ENCODE measurements around the gene HINT3.
"Not testable (repeated sequence)": the region's sequence is repeated elsewhere in the genome, so short reads cannot be mapped to it uniquely, and the experiment has no call there.

Gene HINT3

DNA sequence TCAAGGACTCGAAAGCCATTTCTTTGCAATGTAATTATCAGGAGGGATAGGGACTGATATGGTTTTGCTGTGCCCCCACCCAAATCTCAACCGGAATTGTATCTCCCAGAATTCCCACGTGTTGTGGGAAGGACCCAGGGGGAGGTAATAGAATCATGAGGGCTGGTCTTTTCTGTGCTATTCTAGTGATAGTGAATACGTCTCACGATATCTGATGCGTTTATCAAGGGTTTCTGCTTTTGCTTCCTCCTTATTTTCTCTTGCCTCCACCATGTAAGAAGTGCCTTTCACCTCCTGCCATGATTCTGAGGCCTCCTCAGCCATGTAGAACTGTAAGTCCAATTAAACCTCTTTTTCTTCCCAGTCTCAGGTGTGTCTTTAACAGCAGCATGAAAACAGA is 5.9 kb upstream of the HINT3 start:
- not testable (repeated sequence) for H3K4me1 ChIP-seq (ENCODE audit: control insufficient read depth, insufficient read depth, low read length); H3K36me3 ChIP-seq (ENCODE audit: control insufficient read depth, insufficient read depth, low read length); H3K27me3 ChIP-seq (ENCODE audit: control insufficient read depth, insufficient read depth, low read length); H3K4me3 ChIP-seq (ENCODE audit: low read depth, low read length); H3K9ac ChIP-seq (ENCODE audit: low read depth, low read length); H3K27ac ChIP-seq (ENCODE audit: low read depth, low read length); H3K9me3 ChIP-seq (ENCODE audit: control insufficient read depth, insufficient read depth, low read length)

DNA sequence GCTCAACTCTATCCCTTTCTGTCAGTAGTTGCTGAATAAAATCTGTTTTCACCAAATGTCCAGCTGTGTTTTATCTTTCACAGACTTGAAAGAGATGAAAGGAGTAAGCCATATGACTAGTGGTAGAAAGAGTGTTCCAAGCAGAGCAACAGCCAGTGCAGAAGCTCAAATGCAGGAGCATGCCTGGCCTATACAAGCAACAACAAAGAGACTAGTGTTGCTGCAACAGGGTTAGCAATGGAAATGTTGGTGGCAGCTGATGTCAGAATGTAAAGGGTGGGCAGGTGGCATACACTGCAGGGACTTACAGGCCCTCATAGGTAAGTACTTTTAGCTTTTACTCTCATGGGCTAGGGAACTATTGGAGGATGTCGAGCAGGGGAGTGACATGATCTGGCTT is 5.2 kb upstream of the HINT3 start:
- Histone ChIP-seq H3K27me3 (ENCODE audit: control insufficient read depth, insufficient read depth, low read length) (no peaks in the 10 kb centered on the region), H3K9ac (ENCODE audit: low read depth, low read length) (no peak overlapping the region), H3K4me3 (ENCODE audit: low read depth, low read length) (no peak overlapping the region), H3K9me3 (ENCODE audit: control insufficient read depth, insufficient read depth, low read length) (no peaks in the 10 kb centered on the region), H3K4me1 (ENCODE audit: control insufficient read depth, insufficient read depth, low read length) (peaks cover 3% of the 10 kb centered on the region), H3K36me3 (ENCODE audit: control insufficient read depth, insufficient read depth, low read length) (no peaks in the 10 kb centered on the region), H3K27ac (ENCODE audit: low read depth, low read length) (no peak overlapping the region)

DNA sequence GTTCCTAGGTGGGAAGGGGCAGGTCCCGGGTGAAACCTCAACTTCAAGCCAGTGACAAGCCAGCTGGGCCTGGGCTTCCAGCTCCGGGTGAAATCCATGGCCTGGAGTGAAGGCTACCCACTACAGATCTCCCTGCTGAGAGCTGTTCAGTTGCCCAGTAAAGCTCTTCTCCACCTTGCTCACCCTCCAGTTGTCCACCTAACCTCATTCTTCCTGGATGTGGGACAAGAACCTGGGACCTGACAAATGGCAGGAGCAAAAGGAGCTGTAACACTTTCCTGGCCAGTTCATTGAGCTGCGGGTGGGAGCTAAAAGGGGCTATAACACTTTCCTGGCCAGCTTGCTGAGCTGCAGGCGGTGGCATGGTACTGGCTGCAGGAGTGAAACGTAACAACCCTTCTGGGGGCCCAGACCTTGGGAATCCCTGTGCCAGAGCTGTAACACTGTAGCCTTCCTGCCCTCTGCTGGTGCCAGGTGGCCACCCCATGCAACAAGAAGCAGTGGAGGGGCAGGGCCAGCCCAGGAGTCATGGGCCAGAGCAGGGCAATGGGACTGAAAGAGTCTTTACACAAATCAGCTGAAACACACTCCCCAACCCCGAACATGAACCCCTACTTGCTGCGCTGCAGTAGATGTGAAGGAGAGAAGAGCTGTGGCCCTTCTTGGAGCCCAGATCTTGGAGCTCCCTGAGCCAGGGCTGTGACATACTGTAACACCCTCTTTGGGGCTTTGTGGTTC is 3.6 kb upstream of the HINT3 start:
- Histone ChIP-seq H3K27me3 (ENCODE audit: control insufficient read depth, insufficient read depth, low read length) (no peaks in the 10 kb centered on the region), H3K4me1 (ENCODE audit: control insufficient read depth, insufficient read depth, low read length) (peaks cover 9% of the 10 kb centered on the region), H3K27ac (ENCODE audit: low read depth, low read length) (no peak overlapping the region), H3K4me3 (ENCODE audit: low read depth, low read length) (no peak overlapping the region), H3K9me3 (ENCODE audit: control insufficient read depth, insufficient read depth, low read length) (no peaks in the 10 kb centered on the region), H3K9ac (ENCODE audit: low read depth, low read length) (no peak overlapping the region), H3K36me3 (ENCODE audit: control insufficient read depth, insufficient read depth, low read length) (no peaks in the 10 kb centered on the region)

DNA sequence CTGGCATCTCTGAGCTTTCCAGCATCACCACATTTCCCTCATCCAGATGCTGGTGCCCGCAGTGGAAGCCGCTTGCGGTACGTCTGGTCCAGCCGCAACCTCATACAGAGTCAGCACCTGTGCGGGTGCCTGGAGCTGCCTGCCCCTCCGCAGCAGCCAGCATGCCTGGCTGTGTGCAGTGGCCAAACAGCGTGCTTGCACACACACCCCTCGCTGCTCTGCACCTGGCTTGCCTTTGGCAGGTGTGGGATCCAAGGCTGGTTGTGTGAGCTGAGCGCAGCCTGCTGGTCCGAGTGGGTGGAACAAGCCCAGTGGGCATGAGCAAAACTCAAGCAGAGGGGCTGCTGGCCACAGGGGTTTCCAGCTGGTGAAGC is 3.1 kb upstream of the HINT3 start:
- Histone ChIP-seq H3K9ac (ENCODE audit: low read depth, low read length) (no peak overlapping the region), H3K27me3 (ENCODE audit: control insufficient read depth, insufficient read depth, low read length) (no peaks in the 10 kb centered on the region), H3K27ac (ENCODE audit: low read depth, low read length) (no peak overlapping the region), H3K9me3 (ENCODE audit: control insufficient read depth, insufficient read depth, low read length) (no peaks in the 10 kb centered on the region), H3K4me1 (ENCODE audit: control insufficient read depth, insufficient read depth, low read length) (peaks cover 9% of the 10 kb centered on the region), H3K4me3 (ENCODE audit: low read depth, low read length) (no peak overlapping the region), H3K36me3 (ENCODE audit: control insufficient read depth, insufficient read depth, low read length) (no peaks in the 10 kb centered on the region)

GRCh38 chr6:125954735-125955339 is 1.7 kb upstream of the HINT3 start:
- H3K4me1 ChIP-seq (ENCODE audit: control insufficient read depth, insufficient read depth, low read length): peaks cover 9% of the 10 kb centered on the region
- H3K36me3 ChIP-seq (ENCODE audit: control insufficient read depth, insufficient read depth, low read length): no peaks in the 10 kb centered on the region
- H3K9ac ChIP-seq (ENCODE audit: low read depth, low read length): no peak overlapping the region
- H3K4me3 ChIP-seq (ENCODE audit: low read depth, low read length): no peak overlapping the region
- no peak overlapping the region for H3K27ac ChIP-seq (ENCODE audit: low read depth, low read length)
- no peaks in the 10 kb centered on the region for H3K9me3 ChIP-seq (ENCODE audit: control insufficient read depth, insufficient read depth, low read length)
- no peaks in the 10 kb centered on the region for H3K27me3 ChIP-seq (ENCODE audit: control insufficient read depth, insufficient read depth, low read length)

GRCh38 chr6:125955973-125956372 is 597 bp upstream of the HINT3 start:
- Histone ChIP-seq H3K36me3 (ENCODE audit: control insufficient read depth, insufficient read depth, low read length) (no peaks in the 10 kb centered on the region), H3K9ac (ENCODE audit: low read depth, low read length) (no peak overlapping the region), H3K9me3 (ENCODE audit: control insufficient read depth, insufficient read depth, low read length) (no peaks in the 10 kb centered on the region), H3K4me1 (ENCODE audit: control insufficient read depth, insufficient read depth, low read length) (peaks cover 6% of the 10 kb centered on the region), H3K27ac (ENCODE audit: low read depth, low read length) (no peak overlapping the region), H3K27me3 (ENCODE audit: control insufficient read depth, insufficient read depth, low read length) (no peaks in the 10 kb centered on the region), H3K4me3 (ENCODE audit: low read depth, low read length) (peak overlapping the region; percentile 86)

GRCh38 chr6:125957391-125957693 is 772 bp downstream of the HINT3 start:
- H3K4me1 ChIP-seq (ENCODE audit: control insufficient read depth, insufficient read depth, low read length): peaks cover 6% of the 10 kb centered on the region
- H3K4me3 ChIP-seq (ENCODE audit: low read depth, low read length): peak overlapping the region; percentile 86
- no peaks in the 10 kb centered on the region for H3K9me3 ChIP-seq (ENCODE audit: control insufficient read depth, insufficient read depth, low read length)
- H3K36me3 ChIP-seq (ENCODE audit: control insufficient read depth, insufficient read depth, low read length): no peaks in the 10 kb centered on the region
- no peaks in the 10 kb centered on the region for H3K27me3 ChIP-seq (ENCODE audit: control insufficient read depth, insufficient read depth, low read length)
- peak overlapping the region; percentile 46; the same call in 1 of the 2 replicates for H3K9ac ChIP-seq (ENCODE audit: low read depth, low read length)
- H3K27ac ChIP-seq (ENCODE audit: low read depth, low read length): peak overlapping the region; percentile 88

DNA sequence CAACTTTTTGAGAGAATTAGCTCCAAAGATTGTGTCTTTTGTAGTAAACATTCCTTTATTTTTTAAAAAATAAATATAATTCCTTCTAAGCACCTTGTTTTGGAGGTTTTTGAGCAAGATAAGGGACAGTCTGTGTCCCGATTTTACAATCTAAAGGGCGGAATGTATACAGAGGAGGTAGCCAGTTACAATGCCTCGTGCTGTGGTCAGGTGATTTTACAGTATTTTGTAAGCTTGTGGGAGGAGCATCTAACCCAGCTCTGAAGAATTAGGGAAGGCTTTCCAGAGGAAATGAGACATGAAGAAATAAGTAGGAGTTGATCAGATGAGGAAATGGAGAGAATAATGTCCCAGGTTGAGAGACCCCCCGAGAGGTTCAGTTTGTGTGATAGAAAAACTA is 1.3 kb downstream of the HINT3 start:
- Histone ChIP-seq H3K27me3 (ENCODE audit: control insufficient read depth, insufficient read depth, low read length) (no peaks in the 10 kb centered on the region), H3K4me3 (ENCODE audit: low read depth, low read length) (peak overlapping the region; percentile 86), H3K9ac (ENCODE audit: low read depth, low read length) (no peak overlapping the region), H3K4me1 (ENCODE audit: control insufficient read depth, insufficient read depth, low read length) (peaks cover 6% of the 10 kb centered on the region), H3K9me3 (ENCODE audit: control insufficient read depth, insufficient read depth, low read length) (no peaks in the 10 kb centered on the region), H3K36me3 (ENCODE audit: control insufficient read depth, insufficient read depth, low read length) (no peaks in the 10 kb centered on the region), H3K27ac (ENCODE audit: low read depth, low read length) (no peak overlapping the region)

- Histone ChIP-seq H3K27ac (ENCODE audit: low read depth, low read length) (peak overlapping the region; percentile 49), H3K4me3 (ENCODE audit: low read depth, low read length) (no peak overlapping the region), H3K9me3 (ENCODE audit: control insufficient read depth, insufficient read depth, low read length) (no peaks in the 10 kb centered on the region), H3K4me1 (ENCODE audit: control insufficient read depth, insufficient read depth, low read length) (peaks cover 6% of the 10 kb centered on the region), H3K27me3 (ENCODE audit: control insufficient read depth, insufficient read depth, low read length) (no peaks in the 10 kb centered on the region), H3K9ac (ENCODE audit: low read depth, low read length) (no peak overlapping the region), H3K36me3 (ENCODE audit: control insufficient read depth, insufficient read depth, low read length) (no peaks in the 10 kb centered on the region)
These were observed 2.5 kb downstream of the HINT3 start for GRCh38 chr6:125959041-125959440.

DNA sequence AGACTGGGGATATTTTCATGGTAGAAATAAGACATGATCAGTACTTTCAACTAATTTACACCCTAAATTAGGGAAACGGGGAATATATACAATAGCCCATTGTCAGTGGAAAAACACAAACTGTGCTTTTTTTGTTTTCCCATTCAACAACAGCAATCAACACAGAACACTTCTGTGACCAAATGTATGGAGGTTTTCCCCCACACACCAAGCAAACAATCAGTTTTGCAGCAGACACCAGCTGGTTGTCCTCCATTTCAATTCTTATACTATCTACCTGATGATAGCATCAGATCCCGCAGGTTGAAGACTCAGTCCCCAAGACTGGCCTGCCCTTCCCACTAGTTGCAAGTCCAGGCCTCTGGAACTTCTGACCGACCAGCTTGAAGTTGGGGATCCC is 4.5 kb downstream of the HINT3 start:
- Histone ChIP-seq H3K4me1 (ENCODE audit: control insufficient read depth, insufficient read depth, low read length) (peaks cover 6% of the 10 kb centered on the region), H3K27ac (ENCODE audit: low read depth, low read length) (no peak overlapping the region), H3K9me3 (ENCODE audit: control insufficient read depth, insufficient read depth, low read length) (no peaks in the 10 kb centered on the region), H3K9ac (ENCODE audit: low read depth, low read length) (no peak overlapping the region), H3K36me3 (ENCODE audit: control insufficient read depth, insufficient read depth, low read length) (no peaks in the 10 kb centered on the region), H3K4me3 (ENCODE audit: low read depth, low read length) (no peak overlapping the region), H3K27me3 (ENCODE audit: control insufficient read depth, insufficient read depth, low read length) (no peaks in the 10 kb centered on the region)

- no peaks in the 10 kb centered on the region for H3K9me3 ChIP-seq (ENCODE audit: control insufficient read depth, insufficient read depth, low read length)
- no peak overlapping the region for H3K27ac ChIP-seq (ENCODE audit: low read depth, low read length)
- H3K9ac ChIP-seq (ENCODE audit: low read depth, low read length): no peak overlapping the region
- no peaks in the 10 kb centered on the region for H3K4me1 ChIP-seq (ENCODE audit: control insufficient read depth, insufficient read depth, low read length)
- no peaks in the 10 kb centered on the region for H3K36me3 ChIP-seq (ENCODE audit: control insufficient read depth, insufficient read depth, low read length)
- H3K27me3 ChIP-seq (ENCODE audit: control insufficient read depth, insufficient read depth, low read length): no peaks in the 10 kb centered on the region
- H3K4me3 ChIP-seq (ENCODE audit: low read depth, low read length): no peak overlapping the region
These were observed 6.4 kb downstream of the HINT3 start for GRCh38 chr6:125962900-125963497.

All from HUES48 (cell line).